GM21737 (cell line): ENCODE measurements around the gene PRR7.

Experiments used
- ATAC-seq: cut with Tn5 transposase; IDR thresholded peaks from one replicate; pipeline ENCODE4 v1.9.1; 2021; ENCODE audit warnings: mild to moderate bottlenecking, moderate library complexity; ENCODE audit not compliant: unreplicated experiment

The PRR7 gene

DNA sequence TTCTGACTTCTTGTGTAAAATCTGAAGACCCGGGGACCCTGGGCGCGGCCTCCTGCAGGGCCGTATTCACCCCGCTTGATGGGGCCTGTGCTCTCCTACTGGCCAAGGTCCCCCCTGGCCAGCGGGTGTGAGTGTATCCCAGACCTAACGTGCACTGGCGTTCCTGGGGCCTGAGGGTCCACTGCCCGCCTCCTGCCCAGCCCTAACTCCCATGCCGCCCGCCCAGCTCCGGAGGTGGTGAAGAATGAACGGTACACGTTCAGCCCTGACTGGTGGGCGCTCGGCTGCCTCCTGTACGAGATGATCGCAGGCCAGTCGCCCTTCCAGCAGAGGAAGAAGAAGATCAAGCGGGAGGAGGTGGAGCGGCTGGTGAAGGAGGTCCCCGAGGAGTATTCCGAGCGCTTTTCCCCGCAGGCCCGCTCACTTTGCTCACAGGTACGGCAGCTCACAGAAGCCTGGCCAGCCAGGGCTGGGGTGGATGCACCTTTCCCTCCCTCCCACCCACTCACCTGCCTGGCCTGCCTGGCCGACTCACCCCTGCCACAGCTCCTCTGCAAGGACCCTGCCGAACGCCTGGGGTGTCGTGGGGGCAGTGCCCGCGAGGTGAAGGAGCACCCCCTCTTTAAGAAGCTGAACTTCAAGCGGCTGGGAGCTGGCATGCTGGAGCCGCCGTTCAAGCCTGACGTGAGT, 10.6 kb upstream of the PRR7 start:
- no peak for ATAC-seq

DNA sequence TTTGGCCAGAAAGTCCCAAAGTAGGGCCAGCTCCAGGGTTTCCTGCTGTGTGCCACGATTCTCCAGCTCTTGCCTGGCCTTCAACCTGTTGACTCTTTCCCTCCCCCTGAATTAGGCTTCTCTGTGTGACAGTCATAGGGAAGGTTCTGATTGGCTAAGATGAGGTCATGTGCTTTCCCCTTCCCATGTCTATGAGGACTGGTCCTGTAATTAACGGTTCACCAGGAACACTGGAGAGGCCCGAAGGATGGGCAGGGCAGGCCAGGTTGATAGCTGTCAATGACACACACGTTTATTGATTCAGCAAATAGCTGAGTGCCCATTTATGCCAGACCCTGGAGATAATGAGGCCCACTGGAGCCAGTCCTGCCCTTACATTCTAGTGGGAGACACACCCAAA, 9.0 kb upstream of the PRR7 start:
- ATAC-seq: no peak

DNA sequence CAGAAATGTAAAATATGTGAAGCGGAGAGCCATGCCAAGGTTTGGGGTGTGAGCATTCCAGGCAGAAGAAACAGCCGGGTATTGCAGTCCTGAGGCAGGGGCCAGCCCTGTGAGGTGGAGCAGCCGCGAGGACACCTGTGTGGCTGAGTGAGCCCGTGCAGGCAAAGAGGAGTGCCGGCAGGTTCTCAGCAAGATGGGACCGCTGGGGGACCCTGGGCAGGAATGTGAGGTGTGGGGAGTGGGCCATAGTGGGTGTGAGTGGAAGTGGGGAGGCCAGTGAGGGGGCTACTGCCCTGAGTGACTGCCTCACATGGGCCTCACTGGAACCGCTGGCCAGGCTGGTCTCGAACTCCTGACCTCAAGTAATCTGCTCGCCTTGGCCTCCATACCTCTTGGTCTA, 8.1 kb upstream of the PRR7 start:
- no peak for ATAC-seq

DNA sequence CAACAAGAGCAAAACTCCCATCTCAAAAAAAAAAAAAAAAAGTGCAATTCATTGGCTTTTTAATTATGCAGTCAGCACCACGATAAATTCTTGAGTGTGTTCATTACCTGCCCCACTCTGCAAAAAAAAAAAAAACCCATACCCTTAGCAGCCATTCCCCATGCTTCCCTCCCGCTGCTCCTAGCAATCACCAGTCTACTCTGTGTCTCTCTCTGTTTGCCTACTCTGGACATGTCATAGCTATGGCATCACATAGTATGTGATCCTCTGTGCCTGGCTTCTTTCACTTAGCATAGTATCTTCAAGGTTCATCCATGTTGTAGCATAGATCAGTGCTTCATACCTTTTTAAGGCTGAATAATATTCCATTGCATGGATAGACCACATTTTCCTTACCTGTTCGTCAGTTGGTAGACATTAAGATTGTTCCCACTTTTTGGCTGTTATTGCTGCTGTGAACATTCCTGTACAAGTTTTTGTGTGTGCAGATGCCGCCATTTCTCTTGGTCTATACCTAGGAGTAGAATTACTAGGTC, 7.0 kb upstream of the PRR7 start:
- ATAC-seq: no peak

DNA sequence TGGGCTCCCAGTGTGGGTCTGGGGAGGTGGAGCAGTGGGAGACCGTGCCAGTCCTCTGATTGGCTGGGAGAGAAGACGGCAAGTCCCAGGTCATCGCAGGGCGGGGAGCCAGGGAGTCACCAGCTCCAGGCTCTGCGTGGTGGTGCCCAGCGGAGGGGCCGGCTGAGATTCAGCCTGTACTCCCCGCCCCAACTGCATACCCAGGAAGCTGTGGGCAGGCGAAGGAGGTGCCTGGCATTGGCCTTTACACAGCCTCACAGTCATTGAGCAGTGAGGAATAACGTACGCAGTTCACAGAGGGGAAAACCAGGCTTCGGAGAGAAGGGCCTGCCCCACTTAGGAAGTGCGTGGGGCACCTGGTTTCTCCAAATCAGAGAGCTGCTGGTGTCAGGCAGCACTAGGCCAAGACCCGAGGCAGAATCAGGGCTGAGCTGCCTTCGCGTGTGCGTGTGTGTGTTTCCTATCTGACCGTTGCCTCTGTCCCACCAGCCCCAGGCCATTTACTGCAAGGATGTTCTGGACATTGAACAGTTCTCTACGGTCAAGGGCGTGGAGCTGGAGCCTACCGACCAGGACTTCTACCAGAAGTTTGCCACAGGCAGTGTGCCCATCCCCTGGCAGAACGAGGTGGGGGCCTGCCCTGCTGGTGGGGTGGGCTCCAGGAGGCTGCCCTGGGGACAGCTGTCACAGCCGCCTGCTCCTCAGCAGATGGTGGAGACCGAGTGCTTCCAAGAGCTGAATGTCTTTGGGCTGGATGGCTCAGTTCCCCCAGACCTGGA, 6.2 kb upstream of the PRR7 start:
- no peak for ATAC-seq

DNA sequence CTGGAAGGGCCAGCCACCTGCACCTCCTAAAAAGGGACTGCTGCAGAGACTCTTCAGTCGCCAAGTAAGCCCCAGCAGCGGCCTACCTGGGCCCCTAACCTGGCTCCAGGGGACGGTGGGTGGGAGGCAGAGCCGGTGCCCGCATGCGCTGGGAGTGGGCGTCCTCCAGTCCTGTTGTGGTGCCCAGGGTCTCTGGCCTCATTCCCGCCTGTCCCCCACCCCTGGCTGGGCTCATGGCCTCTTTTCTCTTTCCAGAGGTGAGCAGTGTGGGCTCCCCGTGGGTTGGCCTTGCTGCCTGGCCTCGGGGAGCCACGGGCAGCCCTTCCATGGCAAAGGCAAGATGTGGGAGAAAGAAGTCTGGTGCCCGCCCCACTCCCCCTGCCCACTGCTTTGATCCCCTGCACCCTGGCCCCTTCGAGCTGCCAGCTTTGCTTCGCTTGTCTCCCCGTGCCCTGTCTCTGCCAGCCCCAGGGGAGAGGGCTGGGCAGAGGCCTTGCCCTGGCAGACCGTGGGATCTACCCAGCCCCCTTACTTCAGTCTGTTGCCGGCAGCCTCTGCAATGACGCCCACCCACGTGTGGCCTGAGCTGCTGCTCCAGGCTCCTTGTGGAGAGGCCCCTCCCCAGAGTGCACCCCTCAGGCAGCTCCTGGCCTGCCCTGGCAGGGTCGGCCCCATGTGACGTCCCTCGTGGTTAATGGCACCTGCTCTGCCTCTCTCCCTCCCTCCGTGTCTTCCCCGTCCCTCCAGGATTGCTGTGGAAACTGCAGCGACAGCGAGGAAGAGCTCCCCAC, 5.4 kb upstream of the PRR7 start:
- ATAC-seq: no peak

DNA sequence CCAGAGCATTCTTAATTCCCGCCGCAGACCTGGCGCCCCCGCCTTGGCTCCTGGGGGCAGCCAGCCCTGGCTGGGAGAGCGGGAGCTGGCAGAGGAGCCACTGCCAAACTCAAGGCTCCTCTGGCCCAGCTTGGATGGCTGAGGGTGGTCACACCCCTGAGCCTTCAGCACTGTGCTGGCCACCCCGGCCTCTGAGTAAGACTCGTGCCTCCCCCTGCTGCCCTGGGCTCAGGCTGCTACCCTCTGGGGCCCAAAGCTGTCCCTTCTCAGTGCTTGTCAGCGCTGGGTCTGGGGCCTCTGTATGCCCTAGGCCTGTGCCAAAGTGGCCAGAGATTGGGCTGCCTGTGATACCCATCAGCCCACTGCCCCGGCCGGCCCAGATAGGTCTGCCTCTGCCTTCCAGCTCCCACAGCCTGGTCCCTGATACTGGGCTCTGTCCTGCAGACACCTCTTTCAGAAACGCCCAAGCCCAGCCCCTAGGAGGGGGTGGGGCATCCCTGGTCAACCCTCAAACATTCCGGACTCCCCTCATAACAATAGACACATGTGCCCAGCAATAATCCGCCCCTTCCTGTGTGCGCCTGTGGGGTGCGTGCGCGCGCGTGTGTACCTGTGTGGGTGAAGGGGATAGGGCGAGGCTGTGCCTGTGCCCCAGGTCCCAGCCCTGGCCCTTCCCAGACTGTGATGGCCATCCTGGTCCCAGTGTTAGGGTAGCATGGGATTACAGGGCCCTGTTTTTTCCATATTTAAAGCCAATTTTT, 4.4 kb upstream of the PRR7 start:
- ATAC-seq: no peak

DNA sequence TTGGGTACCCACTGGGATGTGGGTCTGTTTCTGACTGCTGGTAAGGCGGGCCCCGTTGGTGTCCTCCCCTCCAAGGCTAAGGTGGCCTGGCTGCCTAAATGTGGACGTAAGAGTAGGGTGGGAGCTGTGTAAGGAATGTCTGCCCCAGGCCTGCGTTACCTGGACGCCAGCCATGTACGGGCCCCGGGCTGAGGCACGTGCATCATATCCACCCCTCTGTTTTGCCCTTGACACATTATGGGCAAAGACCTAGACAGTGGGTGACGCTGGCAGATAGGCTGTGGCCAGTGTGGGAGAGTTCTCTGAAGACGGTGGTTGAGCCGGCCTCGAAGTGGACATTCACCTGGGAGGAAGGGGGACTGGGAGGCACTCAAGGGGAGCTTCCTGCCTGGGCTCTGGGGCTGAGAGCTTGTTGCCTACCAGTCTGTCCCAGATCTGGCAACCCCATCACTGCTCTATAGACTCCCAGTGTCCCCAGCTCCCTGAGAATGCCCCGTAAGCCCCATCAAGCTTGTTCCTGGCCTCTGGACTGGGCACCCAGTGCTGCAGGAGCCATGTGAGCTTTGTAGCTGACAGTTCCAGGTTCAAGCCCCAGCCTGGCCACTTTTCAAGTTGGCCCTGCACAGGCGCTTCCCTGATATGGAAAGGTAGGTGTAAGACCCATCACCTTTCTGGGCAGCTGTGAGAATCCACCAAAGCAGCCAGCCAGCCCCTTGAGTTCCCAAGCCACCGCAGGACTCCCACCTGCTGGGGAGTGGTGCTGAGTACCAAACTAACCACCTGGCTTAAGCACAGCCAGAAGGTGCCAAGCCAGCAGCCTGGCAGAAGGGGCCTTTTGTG, 3.2 kb upstream of the PRR7 start:
- ATAC-seq: no peak

DNA sequence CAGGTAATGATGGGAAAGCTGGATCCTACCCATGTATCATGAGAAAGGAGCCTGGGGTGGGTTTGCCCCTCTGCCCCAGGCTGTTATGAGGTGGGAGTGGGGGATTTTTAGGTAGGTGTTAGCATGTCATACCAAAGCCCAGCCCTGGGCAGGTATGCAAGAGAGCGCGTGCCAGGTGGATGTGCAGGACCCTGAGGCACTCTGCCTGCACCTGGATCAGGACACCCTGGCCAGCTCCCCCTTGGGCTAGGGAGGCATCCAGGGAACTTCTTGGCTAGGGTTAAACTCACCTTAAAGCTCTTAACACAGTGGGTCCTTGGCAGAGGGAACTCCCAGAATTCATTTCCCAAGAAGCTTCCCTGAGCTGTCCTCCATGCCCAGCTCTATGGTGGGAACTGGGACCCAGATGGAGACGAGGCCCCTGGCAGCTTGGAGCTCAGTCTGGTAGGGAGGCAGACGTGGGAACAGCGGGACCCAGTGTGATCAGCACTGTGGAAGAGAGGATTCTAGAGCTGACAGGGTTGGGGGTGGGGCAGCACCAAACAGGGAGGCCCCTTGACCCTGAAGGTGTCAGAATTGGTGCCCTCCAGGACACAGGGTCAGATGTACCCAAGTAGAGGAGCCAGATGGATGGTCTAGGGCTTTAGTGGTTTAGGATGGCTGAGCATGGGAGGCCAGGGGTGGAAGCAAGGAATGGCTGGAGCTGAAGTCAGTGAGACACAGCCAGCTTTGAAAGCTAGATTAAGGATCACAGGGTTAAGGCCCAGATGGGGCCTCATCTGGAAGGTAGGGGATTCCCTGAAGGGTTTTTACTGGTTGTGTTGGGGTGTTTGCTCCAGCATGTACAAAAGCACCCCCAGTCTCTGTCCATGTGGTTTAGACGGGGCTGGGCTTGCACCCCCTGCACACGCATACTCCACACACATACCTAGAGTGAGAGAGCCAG, 2.2 kb upstream of the PRR7 start:
- ATAC-seq: no peak

DNA sequence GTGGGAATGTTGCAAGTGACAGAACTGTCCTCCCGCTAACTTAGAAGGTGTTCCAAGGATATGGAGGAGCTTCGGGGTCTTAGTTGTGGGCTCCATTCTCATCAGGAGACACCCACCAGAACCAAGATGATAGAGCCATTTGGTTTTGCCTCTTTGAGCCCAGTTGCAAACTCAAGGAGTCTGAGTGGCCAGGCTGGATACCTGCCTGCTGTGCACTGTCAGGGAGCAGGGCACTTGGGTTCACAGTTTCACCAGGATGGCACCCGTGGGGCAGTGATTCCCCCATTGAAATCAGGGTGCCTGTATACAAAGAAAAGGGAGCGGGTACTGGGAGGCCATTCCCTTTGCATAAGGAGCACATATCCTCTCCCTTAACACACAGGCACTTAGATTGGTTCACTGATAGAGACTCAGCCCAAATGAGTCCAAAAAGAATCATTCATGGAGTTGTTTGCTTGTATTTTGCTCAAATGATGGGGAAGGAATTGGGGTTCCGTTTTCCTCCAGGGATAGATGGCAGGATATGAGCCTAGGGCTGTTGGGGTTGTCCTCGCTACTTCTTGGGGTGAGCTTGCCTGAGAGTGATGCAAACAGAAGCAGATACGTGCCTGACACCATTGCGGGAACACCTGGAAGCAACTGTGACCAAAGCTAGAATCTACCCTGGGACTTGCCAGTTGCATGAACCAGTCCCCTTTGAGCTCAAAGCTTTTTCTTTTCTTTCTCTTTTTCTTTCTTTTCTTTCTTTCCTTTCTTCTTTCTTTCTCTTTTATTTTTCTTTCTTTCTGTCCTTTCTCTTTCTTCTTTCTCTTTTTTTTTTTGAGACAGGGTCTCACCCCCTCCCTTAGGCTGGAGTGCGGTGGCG, 1.3 kb upstream of the PRR7 start:
- no peak for ATAC-seq

DNA sequence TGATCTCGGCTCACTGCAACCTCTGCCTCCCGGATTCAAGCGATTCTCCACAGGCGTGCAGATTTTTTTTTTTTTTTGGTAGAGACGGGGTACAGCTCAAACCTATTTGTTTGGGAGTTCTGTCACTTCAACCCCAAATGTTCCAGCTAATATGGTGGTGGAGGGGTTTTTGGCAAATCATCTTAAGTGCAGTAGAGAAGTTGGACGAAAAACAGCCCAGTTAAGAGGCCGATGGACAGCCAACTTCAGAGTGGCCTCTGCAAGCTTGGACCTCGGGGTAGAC, 756 bp upstream of the PRR7 start:
- ATAC-seq: no peak

DNA sequence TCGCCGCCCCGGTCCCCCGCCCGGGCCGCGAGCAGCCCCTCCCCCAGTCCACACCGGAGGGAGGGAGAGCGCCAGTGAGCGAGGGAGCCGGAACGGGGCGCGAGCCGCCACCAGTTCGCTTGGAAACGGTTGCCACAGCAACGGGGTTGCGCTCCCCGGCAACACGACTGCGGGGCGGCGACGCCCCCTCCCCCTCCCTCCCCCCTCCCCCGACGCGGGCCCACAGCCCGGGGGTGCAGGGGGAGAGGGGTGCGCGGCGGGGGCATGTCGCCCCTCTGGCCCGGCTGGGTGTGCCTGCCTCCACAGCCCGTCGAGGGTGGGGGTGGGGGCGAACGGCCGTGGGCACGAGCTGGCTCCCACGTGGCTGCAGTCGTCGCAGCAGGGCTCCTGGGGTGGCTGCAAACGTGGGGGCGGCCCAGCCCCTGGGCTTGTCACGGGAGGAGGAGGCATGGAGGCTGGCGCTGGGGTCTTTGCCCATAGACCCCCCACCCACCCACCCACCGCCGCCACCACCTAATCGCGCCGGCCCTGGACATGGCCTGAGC, 524 bp downstream of the PRR7 start:
- peak; percentile 25 for ATAC-seq

DNA sequence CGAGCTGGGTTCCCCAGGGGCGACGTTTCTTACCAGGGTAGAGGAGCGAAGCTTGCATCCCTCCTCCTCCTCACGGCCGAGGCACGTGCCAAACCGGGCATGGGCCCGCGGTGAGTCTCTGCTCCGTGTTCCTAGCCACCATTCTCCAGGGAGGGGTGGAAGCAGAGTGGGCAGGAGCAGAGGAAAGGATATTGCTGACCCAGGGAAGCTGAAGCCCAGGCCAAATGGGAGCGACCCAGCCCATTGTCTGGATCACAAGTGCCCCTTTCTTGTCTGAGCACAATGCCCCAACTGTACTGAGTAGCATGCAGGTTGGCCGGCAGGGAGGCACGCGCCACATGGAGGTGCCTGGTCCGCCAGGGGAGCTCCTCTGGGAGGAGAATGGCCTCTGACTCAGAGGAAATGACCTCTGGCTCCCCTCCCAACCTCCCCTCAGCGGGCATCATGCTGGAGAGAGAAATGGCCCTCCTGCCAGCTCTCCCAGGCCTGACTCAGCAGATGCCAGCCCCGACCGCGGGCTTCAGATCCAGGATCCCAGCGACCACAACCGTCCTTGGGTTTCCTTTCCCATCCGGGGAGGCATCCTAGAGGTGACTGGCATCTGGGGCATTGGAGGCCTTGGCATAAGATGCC, 1.1 kb downstream of the PRR7 start:
- no peak for ATAC-seq

DNA sequence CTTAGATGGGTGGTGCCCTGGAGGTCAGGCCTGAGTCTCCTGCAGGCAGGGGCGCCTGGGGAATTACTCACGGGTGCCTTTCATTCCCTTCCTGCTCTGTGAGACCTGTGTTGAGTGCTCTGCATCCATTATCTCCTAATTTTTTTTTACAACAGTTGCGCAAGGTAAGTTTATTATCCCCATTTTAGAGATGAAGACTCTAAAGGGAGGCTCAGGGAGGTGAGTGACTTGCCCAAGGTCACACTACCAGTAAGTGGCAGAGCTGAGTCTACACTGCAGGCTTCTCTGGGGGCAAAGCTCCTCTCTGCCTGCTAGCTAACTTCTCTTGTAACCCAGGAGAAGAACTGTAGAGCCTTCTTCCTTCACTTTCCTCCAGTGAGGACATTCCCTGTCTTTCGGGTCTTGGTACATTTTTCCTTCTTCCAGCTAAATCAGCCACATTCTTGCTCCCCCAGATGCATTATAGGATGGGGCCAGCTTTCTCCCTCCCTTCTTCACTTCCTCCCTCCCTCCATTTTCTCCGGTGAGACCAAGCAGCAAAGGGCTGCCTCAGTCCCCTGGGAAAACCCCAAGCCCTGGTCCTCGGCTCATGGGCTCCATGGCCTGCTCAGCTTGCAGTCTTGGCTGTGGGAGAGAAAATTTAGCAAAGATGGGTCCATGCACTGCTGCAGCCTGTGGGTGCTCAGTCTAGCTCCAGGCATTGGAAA, 1.8 kb downstream of the PRR7 start:
- ATAC-seq: no peak

DNA sequence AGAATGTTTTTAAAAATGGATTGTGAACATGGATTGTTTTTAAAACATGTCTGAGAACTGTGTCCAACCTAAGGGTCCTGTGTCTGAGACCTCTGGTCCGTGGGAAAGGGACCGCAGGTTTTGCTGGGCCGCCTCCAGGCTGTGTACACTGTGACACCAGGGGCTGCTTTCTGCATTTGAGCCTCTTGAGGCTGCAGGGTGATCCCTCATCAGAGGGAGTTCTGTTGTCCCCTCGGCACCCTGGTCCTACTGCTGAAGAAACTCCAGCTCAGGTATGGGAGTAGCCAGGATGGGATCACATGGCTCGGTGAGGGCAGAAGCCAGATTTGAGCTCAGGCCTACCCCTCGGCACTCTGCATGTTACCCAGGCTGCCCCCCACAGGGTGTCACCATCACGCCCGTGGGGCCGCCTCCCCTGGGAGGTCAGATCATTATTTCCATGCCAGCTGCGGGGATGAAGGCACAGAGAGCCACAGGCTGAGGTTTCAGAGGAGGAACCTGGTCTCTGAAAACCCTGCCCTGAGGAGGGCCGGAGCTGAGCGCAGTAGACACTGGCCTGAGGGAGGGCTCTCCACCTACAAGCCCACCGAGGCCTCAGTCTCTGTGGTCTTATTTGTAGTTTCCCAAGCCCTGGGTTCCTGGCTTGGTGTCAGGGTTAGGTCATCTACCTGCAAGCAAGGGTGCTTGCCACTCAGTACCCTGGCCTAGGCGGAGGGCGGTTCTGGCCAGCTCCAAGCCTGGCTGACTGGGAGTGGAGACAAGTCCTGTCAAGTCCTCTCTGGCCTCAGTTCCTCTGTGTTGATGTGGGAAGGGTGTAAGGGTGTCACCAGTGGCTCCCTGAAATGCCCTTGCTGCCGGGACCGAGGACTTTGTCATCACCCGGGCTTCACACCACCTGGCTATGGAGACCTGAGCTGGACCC, 2.8 kb downstream of the PRR7 start:
- ATAC-seq: no peak
